Measurements from ENCODE around the gene HDAC8.

The HDAC8 gene

DNA sequence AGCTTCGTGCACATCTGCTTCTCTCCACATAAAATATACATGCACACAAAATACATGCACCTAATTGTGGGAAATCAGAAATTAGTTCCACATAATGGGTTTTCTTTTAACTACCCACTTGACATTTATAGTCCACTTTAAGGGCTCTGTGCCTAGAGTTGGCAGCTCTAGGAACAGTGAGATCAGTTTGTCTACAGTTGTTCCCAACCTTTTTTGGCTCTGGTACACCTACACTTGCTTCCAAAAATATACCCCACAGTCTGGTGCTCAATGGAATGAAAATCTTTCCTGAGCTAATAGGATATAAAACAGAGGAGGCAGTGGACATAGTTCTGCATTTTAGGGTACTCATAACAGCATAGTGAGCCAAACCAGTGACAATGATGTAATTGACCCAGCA is 36.1 kb downstream of the HDAC8 start:
- Histone ChIP-seq H3K4me1 (ENCODE audit: insufficient read depth, low read length, poor library complexity, severe bottlenecking) (no peaks in the 10 kb centered on the region), H3K36me3 (ENCODE audit: insufficient read depth, low read length) (no peaks in the 10 kb centered on the region), H3K4me2 (ENCODE audit: low read depth, low read length, poor library complexity, severe bottlenecking) (no peak overlapping the region), H3K9me3 (ENCODE audit: insufficient read depth, low read depth, low read length) (no peaks in the 10 kb centered on the region), H4K20me1 (ENCODE audit: insufficient read depth, low read length, poor library complexity, severe bottlenecking) (peaks cover 3% of the 10 kb centered on the region), H3K9me2 (replicated peaks; ENCODE audit: low read depth, low read length) (no peaks in the 10 kb centered on the region), H3K79me2 (ENCODE audit: insufficient read depth, low read length) (no peaks in the 10 kb centered on the region), H3K27me3 (ENCODE audit: insufficient read depth, low read length, poor library complexity, severe bottlenecking) (no peaks in the 10 kb centered on the region), H3K9ac (ENCODE audit: low read depth, low read length, poor library complexity, severe bottlenecking) (no peak overlapping the region), H2AFZ (ENCODE audit: low read length) (no peak overlapping the region), H3F3A (ENCODE audit: low read depth) (no peaks in the 10 kb centered on the region), H3K4me3 (ENCODE audit: low read length, poor library complexity, severe bottlenecking) (no peak overlapping the region)
- TF ChIP-seq, protein P1, sequence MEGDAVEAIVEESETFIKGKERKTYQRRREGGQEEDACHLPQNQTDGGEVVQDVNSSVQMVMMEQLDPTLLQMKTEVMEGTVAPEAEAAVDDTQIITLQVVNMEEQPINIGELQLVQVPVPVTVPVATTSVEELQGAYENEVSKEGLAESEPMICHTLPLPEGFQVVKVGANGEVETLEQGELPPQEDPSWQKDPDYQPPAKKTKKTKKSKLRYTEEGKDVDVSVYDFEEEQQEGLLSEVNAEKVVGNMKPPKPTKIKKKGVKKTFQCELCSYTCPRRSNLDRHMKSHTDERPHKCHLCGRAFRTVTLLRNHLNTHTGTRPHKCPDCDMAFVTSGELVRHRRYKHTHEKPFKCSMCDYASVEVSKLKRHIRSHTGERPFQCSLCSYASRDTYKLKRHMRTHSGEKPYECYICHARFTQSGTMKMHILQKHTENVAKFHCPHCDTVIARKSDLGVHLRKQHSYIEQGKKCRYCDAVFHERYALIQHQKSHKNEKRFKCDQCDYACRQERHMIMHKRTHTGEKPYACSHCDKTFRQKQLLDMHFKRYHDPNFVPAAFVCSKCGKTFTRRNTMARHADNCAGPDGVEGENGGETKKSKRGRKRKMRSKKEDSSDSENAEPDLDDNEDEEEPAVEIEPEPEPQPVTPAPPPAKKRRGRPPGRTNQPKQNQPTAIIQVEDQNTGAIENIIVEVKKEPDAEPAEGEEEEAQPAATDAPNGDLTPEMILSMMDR (conservative IDR thresholded peaks at IDR 0.05; ENCODE audit: low read length) = no peak
- TF ChIP-seq EZH2phosphoT487 (IDR thresholded peaks at IDR 0.05; ENCODE audit: borderline replicate concordance) = no peak

DNA sequence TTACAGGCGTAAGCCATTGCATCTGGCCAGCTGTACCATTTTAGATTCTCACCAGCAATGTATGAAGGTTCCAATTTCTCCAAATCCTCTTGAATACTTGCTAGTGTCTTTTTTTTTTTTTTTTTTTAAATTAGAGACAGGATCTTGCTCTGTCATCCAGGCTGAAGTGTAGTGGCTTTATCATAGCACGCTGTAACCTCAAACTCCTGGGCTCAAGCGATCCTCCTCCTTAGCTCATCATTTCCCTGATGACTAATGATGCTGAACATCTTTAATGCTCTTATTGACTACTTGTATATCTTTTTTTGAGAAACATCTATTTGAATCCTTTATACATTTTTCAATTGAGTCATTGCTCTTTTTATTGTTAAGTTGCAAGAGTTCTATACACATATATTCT is 40.3 kb downstream of the HDAC8 start:
- H3F3A ChIP-seq (ENCODE audit: low read depth) = no peaks in the 10 kb centered on the region
- no peaks in the 10 kb centered on the region for H3K9me3 ChIP-seq (ENCODE audit: insufficient read depth, low read depth, low read length)
- H3K36me3 ChIP-seq (ENCODE audit: insufficient read depth, low read length) = no peaks in the 10 kb centered on the region
- H3K9ac ChIP-seq (ENCODE audit: low read depth, low read length, poor library complexity, severe bottlenecking) = no peak overlapping the region
- no peak overlapping the region for H3K4me2 ChIP-seq (ENCODE audit: low read depth, low read length, poor library complexity, severe bottlenecking)
- H3K9me2 ChIP-seq (replicated peaks; ENCODE audit: low read depth, low read length) = no peaks in the 10 kb centered on the region
- H2AFZ ChIP-seq (ENCODE audit: low read length) = no peak overlapping the region
- H3K79me2 ChIP-seq (ENCODE audit: insufficient read depth, low read length) = 0 out of 2 replicates have a peak, but pooled peaks cover 4% of the 10 kb centered on the region
- H4K20me1 ChIP-seq (ENCODE audit: insufficient read depth, low read length, poor library complexity, severe bottlenecking) = no peaks in the 10 kb centered on the region
- no peak overlapping the region for H3K4me3 ChIP-seq (ENCODE audit: low read length, poor library complexity, severe bottlenecking)
- no peaks in the 10 kb centered on the region for H3K27me3 ChIP-seq (ENCODE audit: insufficient read depth, low read length, poor library complexity, severe bottlenecking)
- TF ChIP-seq, protein P1 (conservative IDR thresholded peaks at IDR 0.05; ENCODE audit: low read length) = no peak
- TF ChIP-seq EZH2phosphoT487 (IDR thresholded peaks at IDR 0.05; ENCODE audit: borderline replicate concordance) = no peak
- no peaks in the 10 kb centered on the region for H3K4me1 ChIP-seq (ENCODE audit: insufficient read depth, low read length, poor library complexity, severe bottlenecking)

- H3K79me2 ChIP-seq (ENCODE audit: insufficient read depth, low read length) = 0 out of 2 replicates have a peak, but pooled peaks cover 4% of the 10 kb centered on the region
- H4K20me1 ChIP-seq (ENCODE audit: insufficient read depth, low read length, poor library complexity, severe bottlenecking) = no peaks in the 10 kb centered on the region
- H3K4me2 ChIP-seq (ENCODE audit: low read depth, low read length, poor library complexity, severe bottlenecking) = no peak overlapping the region
- H3K27me3 ChIP-seq (ENCODE audit: insufficient read depth, low read length, poor library complexity, severe bottlenecking) = no peaks in the 10 kb centered on the region
- H3K4me3 ChIP-seq (ENCODE audit: low read length, poor library complexity, severe bottlenecking) = no peak overlapping the region
- no peaks in the 10 kb centered on the region for H3F3A ChIP-seq (ENCODE audit: low read depth)
- no peak overlapping the region for H3K9ac ChIP-seq (ENCODE audit: low read depth, low read length, poor library complexity, severe bottlenecking)
- H2AFZ ChIP-seq (ENCODE audit: low read length) = no peak overlapping the region
- peaks cover 6% of the 10 kb centered on the region for H3K4me1 ChIP-seq (ENCODE audit: insufficient read depth, low read length, poor library complexity, severe bottlenecking)
- no peaks in the 10 kb centered on the region for H3K9me3 ChIP-seq (ENCODE audit: insufficient read depth, low read depth, low read length)
- no peaks in the 10 kb centered on the region for H3K9me2 ChIP-seq (replicated peaks; ENCODE audit: low read depth, low read length)
- no peaks in the 10 kb centered on the region for H3K36me3 ChIP-seq (ENCODE audit: insufficient read depth, low read length)
- TF ChIP-seq EZH2phosphoT487 (IDR thresholded peaks at IDR 0.05; ENCODE audit: borderline replicate concordance) = no peak
- TF ChIP-seq, protein P1 (conservative IDR thresholded peaks at IDR 0.05; ENCODE audit: low read length) = no peak
Measured at GRCh38 chrX:72526534-72527508, 45.8 kb downstream of the HDAC8 start.

Measured in Loucy (cell line).